Transverse colon (tissue), 4 donors: Measurements from ENCODE around the gene LMTK2.

ENCODE experiments used
- CTCF ChIP-seq, 5 experiments: fragments of 200-600 bp in 3 of 5; fragments of 450-650 bp in 2 of 5; sonication (generic) in 3 of 5; IDR thresholded peaks; 1 replicate in 2 of 5; 2 replicates in 3 of 5; pipeline ENCODE4 v1.5.1; 2016 to 2017; ENCODE audit warnings: antibody characterized with exemption in 5 of 5, inconsistent platforms in 3 of 5, mild to moderate bottlenecking in 2 of 5, moderate library complexity in 1 of 5
- EP300 ChIP-seq: sonication (generic); formaldehyde crosslinking; IDR thresholded peaks from one replicate; pipeline ENCODE4 v1.6.1; 2017; ENCODE audit warnings: antibody characterized with exemption, low read depth
- POLR2A ChIP-seq: fragments of 450-650 bp; IDR thresholded peaks from one replicate; pipeline ENCODE4 v1.6.1; 2016; ENCODE audit warnings: antibody characterized with exemption, mild to moderate bottlenecking, moderate library complexity
- POLR2AphosphoS5 ChIP-seq, 3 donors: sonication (generic); formaldehyde crosslinking; IDR thresholded peaks; one replicate each; pipeline ENCODE4 v1.6.1; 2016; ENCODE audit warnings: antibody characterized with exemption in 3 of 3

- TF ChIP-seq CTCF (IDR thresholded peaks at IDR 0.05) (no peak), POLR2AphosphoS5 (IDR thresholded peaks at IDR 0.05) (no peak), POLR2A (no peak), EP300 (no peak)
Measured at GRCh38 chr7:98133181-98133580, 26.5 kb downstream of the LMTK2 start.
